B cell (primary cell): ENCODE results near the gene SPACA4. TPM values are rescaled to one million over a fixed set of nuclear protein-coding genes. Genes with fewer than 3 reads are reported as not detected.
A peak's percentile ranks its signal among the peaks of the same experiment; 100 is the strongest.

Experiments
- ATAC-seq: fragments of 200-7000 bp; cut with Tn5 transposase; one replicate; pipeline ENCODE4 v1.10.0; 2021; ENCODE audit warnings: low read depth, mild to moderate bottlenecking, moderate number of reproducible peaks, moderate library complexity
- CTCF ChIA-PET: fragments of 350-600 bp; sonication (Branson Sonifier 250); formaldehyde crosslinking; loops from one replicate; lab custom pipeline; 2021; ENCODE audit warnings: antibody characterized with exemption, inconsistent platforms; lab: Charles Lee
- POLR2A ChIA-PET: fragments of 350-600 bp; sonication (Branson Sonifier 250); formaldehyde crosslinking; loops from one replicate; lab custom pipeline; 2021; ENCODE audit warnings: antibody characterized with exemption; lab: Charles Lee
- DNase-seq: peaks from one replicate; pipeline ENCODE4 v3.0.0; 2013
- H2AFZ ChIP-seq: 2 replicates; pipeline ENCODE4 v1.6.1; 2012; ENCODE audit warnings: mild to moderate bottlenecking, low read depth, low read length; ENCODE audit not compliant: insufficient read depth, poor library complexity, severe bottlenecking
- H3K27ac ChIP-seq, 2 donors: 1 replicate in 1 of 2; 2 replicates in 1 of 2; pipeline ENCODE4 v1.5.1; 2012 to 2013; ENCODE audit warnings: low read length in 2 of 2, mild to moderate bottlenecking in 2 of 2, moderate library complexity in 1 of 2
- H3K27me3 ChIP-seq, 4 experiments: fragments of 200-600 bp in 1 of 4; sonication (generic) in 1 of 4; replicated peaks in 1 of 4; 1 replicate in 2 of 4; 2 replicates in 2 of 4; pipeline versions ENCODE4 v1.6.1 to v1.7.0; 2013 to 2016; ENCODE audit warnings: low read length in 3 of 4, mild to moderate bottlenecking in 2 of 4, mixed read lengths in 1 of 4, moderate library complexity in 1 of 4; ENCODE audit not compliant: insufficient read depth in 4 of 4, control insufficient read depth in 3 of 4; ENCODE audit errors: control extremely low read depth in 1 of 4
- H3K36me3 ChIP-seq, 2 experiments: replicated peaks in 1 of 2; 1 replicate in 1 of 2; 2 replicates in 1 of 2; pipeline versions ENCODE4 v1.6.1 to v1.7.1; 2013; ENCODE audit warnings: low read length in 1 of 2; ENCODE audit not compliant: insufficient read depth in 2 of 2, control insufficient read depth in 1 of 2; ENCODE audit errors: control extremely low read depth in 1 of 2, extremely low read depth in 1 of 2
- H3K4me1 ChIP-seq, 2 donors: fragments of 200-600 bp in 1 of 2; sonication (generic) in 1 of 2; 1 replicate in 1 of 2; 2 replicates in 1 of 2; pipeline versions ENCODE4 v1.5.1 to v1.6.1; 2013 to 2017; ENCODE audit warnings: low read length in 2 of 2; ENCODE audit not compliant: control insufficient read depth in 2 of 2, insufficient read depth in 2 of 2
- H3K4me2 ChIP-seq: replicated peaks from 2 replicates; pipeline ENCODE3; 2012; ENCODE audit warnings: mild to moderate bottlenecking, low read depth, low read length; ENCODE audit not compliant: poor library complexity, severe bottlenecking
- H3K4me3 ChIP-seq, 5 experiments: fragments of 200-600 bp in 1 of 5; sonication (generic) in 1 of 5; 1 replicate in 3 of 5; 2 replicates in 2 of 5; pipeline versions ENCODE4 v1.5.1 to v1.7.0; 2011 to 2016; ENCODE audit warnings: low read length in 4 of 5, mild to moderate bottlenecking in 4 of 5, low read depth in 2 of 5, control low read depth in 1 of 5, moderate library complexity in 1 of 5; ENCODE audit not compliant: insufficient read depth in 1 of 5; ENCODE audit errors: control extremely low read depth in 1 of 5, extremely low read depth in 1 of 5
- H3K79me2 ChIP-seq: fragments of 200-600 bp; sonication (generic); one replicate; pipeline ENCODE4 v1.6.0; 2016; ENCODE audit warnings: low read length; ENCODE audit not compliant: control insufficient read depth, insufficient read depth
- H3K9ac ChIP-seq: fragments of 200-600 bp; sonication (generic); 2 replicates; pipeline ENCODE4 v1.6.1; 2017; ENCODE audit warnings: mild to moderate bottlenecking, low read length, moderate library complexity
- H3K9me3 ChIP-seq, 3 donors: one replicate each; pipeline versions ENCODE4 v1.6.1 to v1.7.1; 2013; ENCODE audit warnings: low read length in 2 of 3; ENCODE audit not compliant: control insufficient read depth in 2 of 3, insufficient read depth in 1 of 3; ENCODE audit errors: control extremely low read depth in 1 of 3
- H4K20me1 ChIP-seq: 2 replicates; pipeline ENCODE4 v1.6.0; 2012; ENCODE audit warnings: mild to moderate bottlenecking, low read length; ENCODE audit not compliant: insufficient read depth, control insufficient read depth, poor library complexity, severe bottlenecking
- H3K27ac Mint-ChIP-seq: one replicate; pipeline ENCODE4 v1.8.0; 2021; ENCODE audit warnings: mixed read lengths
- H3K27me3 Mint-ChIP-seq: one replicate; pipeline ENCODE4 v1.8.0; 2021; ENCODE audit warnings: mixed read lengths
- H3K4me1 Mint-ChIP-seq: one replicate; pipeline ENCODE4 v1.8.0; 2021; ENCODE audit warnings: mixed read lengths
- H3K4me3 Mint-ChIP-seq: one replicate; pipeline ENCODE4 v1.8.0; 2021; ENCODE audit warnings: mixed read lengths
- H3K9me3 Mint-ChIP-seq: one replicate; pipeline ENCODE4 v1.8.0; 2022; ENCODE audit warnings: mixed read lengths; ENCODE audit not compliant: insufficient read depth
- CTCF ChIP-seq: fragments of 200-600 bp; IDR thresholded peaks from one replicate; pipeline ENCODE4 v1.8.0; 2022; ENCODE audit warnings: antibody characterized with exemption, mild to moderate bottlenecking
- EZH2 ChIP-seq: IDR thresholded peaks from 2 replicates; pipeline ENCODE4 v1.6.1; 2012; ENCODE audit warnings: borderline replicate concordance, low read depth, mild to moderate bottlenecking, moderate library complexity, low read length; ENCODE audit not compliant: insufficient read depth, poor library complexity, severe bottlenecking
- WGBS: methylation state at CpG from one replicate; pipeline ENCODE4 v1.1.5; 2013; ENCODE audit warnings: missing lambda C conversion rate; ENCODE audit not compliant: insufficient coverage; 5-methylcytosine and 5-hydroxymethylcytosine counted together
- intact Hi-C: fragments of 100-400 bp; cut with micrococcal nuclease; formaldehyde crosslinking; loops from one replicate; pipeline ENCODE4 v1.10.0; 2022
- polyA plus RNA-seq: library from polyadenylated mRNA; depleted of rRNA; stranded (reverse); fragments of >200 nt; gene quantifications from 2 replicates; pipeline ENCODE4 v1.2.3, GENCODE V29; 2012
- total RNA-seq, 2 donors: library from RNA; stranded (reverse); fragments of 120-200 nt in 1 of 2; gene quantifications; 1 replicate in 1 of 2; 2 replicates in 1 of 2; pipeline versions ENCODE4 v1.2.3 to v1.2.4, GENCODE V29; 2013 to 2022

The SPACA4 gene
- total and polyA plus RNA-seq, 2 donors (not counting 1 experiment from before 2014, with no cell fraction given), result not detected

GRCh38 chr19:48625891-48626327 is 19.4 kb downstream of the SPACA4 start:
- CTCF ChIA-PET, result no interaction called here
- Histone ChIP-seq H3K4me2 (no peak overlapping the region), H3K36me3 (peaks cover 0 to 32% of the 10 kb centered on the region in 2 experiments), H4K20me1 (peaks cover 31% of the 10 kb centered on the region), H3K9me3 (peaks cover 0 to 10% (median 0%) of the 10 kb centered on the region in 3 donors), H3K27ac (no peak overlapping the region), H3K9ac (no peak overlapping the region), H3K4me1 (peaks cover 14 to 23% of the 10 kb centered on the region in 2 donors), H3K27me3 (no peaks in the 10 kb centered on the region), H3K4me3 (no peak overlapping the region), H2AFZ (no peak overlapping the region), H3K79me2 (peaks cover 1% of the 10 kb centered on the region)
- Mint-ChIP-seq H3K27ac (no peak overlapping the region), H3K27me3 (no peaks in the 10 kb centered on the region), H3K4me3 (no peak overlapping the region), H3K9me3 (no peaks in the 10 kb centered on the region), H3K4me1 (peaks cover 28% of the 10 kb centered on the region)
- POLR2A ChIA-PET, result interaction anchor here (0.7 kb wide), 1 partner anchor 52 kb away, joined by 5 read pairs; no protein-coding TSS in a partner anchor
- intact Hi-C loops, result no loop called here
- TF ChIP-seq CTCF, result no peak
- TF ChIP-seq EZH2, result no peak
- ATAC-seq (no peak), DNase-seq (no peak)
- WGBS, result 98% methylated on average over 30 of the region's 30 CpGs

- peak overlapping the region; percentile 37 for H3K27ac Mint-ChIP-seq
- ATAC-seq, result no peak
Observed at GRCh38 chr19:48627201-48627864, 20.8 kb downstream of the SPACA4 start.

More at GRCh38 chr19:48627201-48627864, 20.8 kb downstream of the SPACA4 start:
- H2AFZ ChIP-seq, result no peak overlapping the region
- H4K20me1 ChIP-seq, result peaks cover 39% of the 10 kb centered on the region
- H3K79me2 ChIP-seq, result peaks cover 3% of the 10 kb centered on the region
- CTCF ChIA-PET, result no interaction called here
- H3K4me1 ChIP-seq, result peaks cover 14 to 22% of the 10 kb centered on the region in 2 donors
- no peaks in the 10 kb centered on the region for H3K27me3 Mint-ChIP-seq
- H3K27me3 ChIP-seq, result no peaks in the 10 kb centered on the region
- no peak overlapping the region for H3K27ac ChIP-seq
- 90% methylated on average over 6 of the region's 6 CpGs for WGBS
- H3K4me1 Mint-ChIP-seq, result peaks cover 28% of the 10 kb centered on the region
- DNase-seq, result no peak
- intact Hi-C loops, result no loop called here
- no peaks in the 10 kb centered on the region for H3K9me3 Mint-ChIP-seq
- H3K9ac ChIP-seq, result no peak overlapping the region
- H3K4me3 Mint-ChIP-seq, result no peak overlapping the region
- H3K36me3 ChIP-seq, result peaks cover 0 to 40% of the 10 kb centered on the region in 2 experiments
- peaks cover 0 to 10% (median 0%) of the 10 kb centered on the region in 3 donors for H3K9me3 ChIP-seq
- TF ChIP-seq EZH2, result no peak
- no peak for TF ChIP-seq CTCF
- no peak overlapping the region for H3K4me2 ChIP-seq
- POLR2A ChIA-PET, result interaction anchor here (0.6 to 1.9 kb wide), 2 partner anchors 8 to 236 kb away, joined by 4 to 6 read pairs; partner anchors contain the start of genes RPL18 and SPHK2
- no peak overlapping the region for H3K4me3 ChIP-seq
